Tibial artery (tissue), 4 donors: Measurements from ENCODE around the gene RETREG1.

Experiments used
- DNase-seq, 2 donors: peaks; one replicate each; pipeline ENCODE4 v3.0.0-alpha.2; 2019
- H3K27ac ChIP-seq, 2 donors: fragments of 200-600 bp; sonication (generic) in 1 of 2; 1 replicate in 1 of 2; 2 replicates in 1 of 2; pipeline ENCODE4 v1.5.1; 2018 to 2019; ENCODE audit warnings: mild to moderate bottlenecking in 1 of 2
- H3K27me3 ChIP-seq, 2 donors: fragments of 200-600 bp; sonication (generic) in 1 of 2; one replicate each; pipeline versions ENCODE4 v1.5.1 to v1.6.0; 2016 to 2019
- H3K36me3 ChIP-seq, 3 donors: fragments of 200-600 bp; sonication (generic) in 2 of 3; one replicate each; pipeline ENCODE4 v1.5.1; 2016 to 2019; ENCODE audit warnings: mild to moderate bottlenecking in 2 of 3
- H3K4me1 ChIP-seq, 4 donors: fragments of 200-600 bp; sonication (generic) in 2 of 4; 1 replicate in 3 of 4; 2 replicates in 1 of 4; pipeline ENCODE4 v1.5.1; 2016 to 2019
- H3K4me3 ChIP-seq, 2 donors: fragments of 200-600 bp; sonication (generic) in 1 of 2; 1 replicate in 1 of 2; 2 replicates in 1 of 2; pipeline ENCODE4 v1.5.1; 2018 to 2019; ENCODE audit warnings: mild to moderate bottlenecking in 2 of 2
- H3K9me3 ChIP-seq, 3 donors: fragments of 200-600 bp; sonication (generic) in 1 of 3; one replicate each; pipeline ENCODE4 v1.5.1; 2016 to 2019
- CTCF ChIP-seq, 2 experiments: fragments of 200-600 bp in 1 of 2; fragments of 450-650 bp in 1 of 2; IDR thresholded peaks; one replicate each; pipeline ENCODE4 v1.5.1; 2017 to 2019; ENCODE audit warnings: antibody characterized with exemption in 2 of 2, mild to moderate bottlenecking in 1 of 2, moderate library complexity in 1 of 2
- intact Hi-C: fragments of 100-400 bp; cut with DNase I; formaldehyde crosslinking; loops from one replicate; pipeline ENCODE4 v1.15.0; 2023; ENCODE audit warnings: low total_unique reads

Gene RETREG1

GRCh38 chr5:16588434-16589214 is 28.2 kb downstream of the RETREG1 start:
- no peaks in the 10 kb centered on the region for H3K36me3 ChIP-seq
- no peaks in the 10 kb centered on the region for H3K9me3 ChIP-seq
- DNase-seq, result no peak
- intact Hi-C loops, result no loop called here
- H3K4me1 ChIP-seq, result no peaks in the 10 kb centered on the region
- no peaks in the 10 kb centered on the region for H3K27me3 ChIP-seq
- no peak overlapping the region for H3K27ac ChIP-seq
- H3K4me3 ChIP-seq, result no peak overlapping the region
- no peak for TF ChIP-seq CTCF (IDR thresholded peaks at IDR 0.05)

GRCh38 chr5:16586556-16586955 is 30.2 kb downstream of the RETREG1 start:
- intact Hi-C loops, result no loop called here
- no peak overlapping the region for H3K4me3 ChIP-seq
- H3K27me3 ChIP-seq, result no peaks in the 10 kb centered on the region
- H3K9me3 ChIP-seq, result no peaks in the 10 kb centered on the region
- no peak overlapping the region for H3K27ac ChIP-seq
- H3K36me3 ChIP-seq, result no peaks in the 10 kb centered on the region
- TF ChIP-seq CTCF (IDR thresholded peaks at IDR 0.05), result no peak
- no peak for DNase-seq
- H3K4me1 ChIP-seq, result no peaks in the 10 kb centered on the region

- intact Hi-C loops, result no loop called here
- no peak for TF ChIP-seq CTCF (IDR thresholded peaks at IDR 0.05)
- no peak overlapping the region for H3K4me3 ChIP-seq
- no peak for DNase-seq
- H3K4me1 ChIP-seq, result no peaks in the 10 kb centered on the region
- H3K27me3 ChIP-seq, result no peaks in the 10 kb centered on the region
- H3K36me3 ChIP-seq, result no peaks in the 10 kb centered on the region
- H3K9me3 ChIP-seq, result no peaks in the 10 kb centered on the region
- H3K27ac ChIP-seq, result no peak overlapping the region
Observed at GRCh38 chr5:16585041-16585667, 31.6 kb downstream of the RETREG1 start.

GRCh38 chr5:16582081-16582480 is 34.7 kb downstream of the RETREG1 start:
- Histone ChIP-seq H3K9me3 (no peaks in the 10 kb centered on the region), H3K4me1 (peaks cover 0 to 3% (median 0%) of the 10 kb centered on the region in 4 donors), H3K27ac (no peak overlapping the region), H3K36me3 (no peaks in the 10 kb centered on the region), H3K4me3 (no peak overlapping the region), H3K27me3 (no peaks in the 10 kb centered on the region)
- intact Hi-C loops, result no loop called here
- no peak for DNase-seq
- TF ChIP-seq CTCF (IDR thresholded peaks at IDR 0.05), result no peak

GRCh38 chr5:16580382-16580781 is 36.4 kb downstream of the RETREG1 start:
- DNase-seq, result no peak
- no peaks in the 10 kb centered on the region for H3K27me3 ChIP-seq
- no peak for TF ChIP-seq CTCF (IDR thresholded peaks at IDR 0.05)
- H3K9me3 ChIP-seq, result no peaks in the 10 kb centered on the region
- intact Hi-C loops, result no loop called here
- peaks cover 0 to 5% (median 0%) of the 10 kb centered on the region in 4 donors for H3K4me1 ChIP-seq
- H3K27ac ChIP-seq, result no peak overlapping the region
- no peak overlapping the region for H3K4me3 ChIP-seq
- no peaks in the 10 kb centered on the region for H3K36me3 ChIP-seq
